Activated T-helper 1 cell treated with anti-CD3 and anti-CD28 coated beads, Interleukin-12 subunit alpha, Interleukin-12 subunit beta, Interleukin-2, Interleukin-4 antibody, amounts not matched to agents 30 ng/mL and 10 ng/mL and 1 ng/mL, durations not matched to agents 14 hours and 24 hours and 36 hours (primary cell): Measurements from ENCODE around the gene LRRTM2. TPM values are rescaled to one million over a fixed set of nuclear protein-coding genes. Genes with fewer than 3 reads are reported as not detected.

ENCODE experiments used
- DNase-seq: peaks from one replicate; pipeline ENCODE4 v3.0.0; 2021; ENCODE audit warnings: low spot score
- H3K27ac Mint-ChIP-seq: one replicate; pipeline ENCODE4 v1.8.0; 2021; ENCODE audit warnings: mild to moderate bottlenecking, mixed read lengths
- H3K27me3 Mint-ChIP-seq: one replicate; pipeline ENCODE4 v1.8.0; 2022; ENCODE audit warnings: mild to moderate bottlenecking, moderate library complexity, mixed read lengths; ENCODE audit not compliant: insufficient read depth
- H3K36me3 Mint-ChIP-seq: one replicate; pipeline ENCODE4 v1.8.0; 2021; ENCODE audit warnings: low read depth, mixed read lengths
- H3K4me1 Mint-ChIP-seq: one replicate; pipeline ENCODE4 v1.8.0; 2021; ENCODE audit warnings: low read depth, mixed read lengths
- H3K4me3 Mint-ChIP-seq: one replicate; pipeline ENCODE4 v1.8.0; 2021; ENCODE audit warnings: mild to moderate bottlenecking, moderate library complexity, mixed read lengths
- H3K9me3 Mint-ChIP-seq: one replicate; pipeline ENCODE4 v1.8.0; 2021; ENCODE audit warnings: mixed read lengths
- intact Hi-C: fragments of 100-400 bp; cut with micrococcal nuclease; formaldehyde crosslinking; loops from one replicate; pipeline ENCODE4 v1.15.1; 2024
- total RNA-seq: library from RNA; stranded (reverse); gene quantifications from 2 replicates; pipeline ENCODE4 v1.2.3, GENCODE V29; 2022

The LRRTM2 gene
- total RNA-seq, 1 donor from 2014 or later: not detected

DNA sequence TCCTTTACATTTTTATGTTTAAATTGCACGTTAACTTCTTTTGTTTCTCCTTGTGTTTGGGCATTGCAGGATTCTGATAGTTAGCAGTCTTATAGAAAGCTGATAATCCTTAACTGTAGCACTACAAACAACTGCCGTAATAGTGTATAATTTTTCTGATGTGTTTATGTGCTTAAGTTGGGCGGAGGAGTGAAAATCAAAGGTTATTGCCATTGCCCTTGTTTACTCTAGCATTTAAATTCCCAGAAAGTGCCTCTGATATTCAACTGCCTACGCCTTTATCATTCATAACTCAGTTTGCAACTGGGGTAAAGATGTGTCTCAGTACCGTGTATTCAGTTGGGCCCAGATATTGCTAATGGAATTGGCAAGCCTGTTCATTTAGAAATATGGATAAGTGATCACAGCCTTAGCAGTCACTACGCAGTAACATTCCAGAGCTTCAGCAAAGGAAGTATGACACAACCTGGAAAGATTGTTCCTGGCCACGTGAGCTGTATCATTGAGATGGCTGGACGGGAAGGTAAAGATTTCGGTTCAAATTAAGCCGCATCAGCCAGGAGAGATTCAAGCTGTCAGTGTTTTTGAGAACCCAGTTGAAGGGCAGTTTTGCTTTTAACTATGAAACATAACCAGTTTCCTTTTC lies 28.1 kb upstream of the LRRTM2 start:
- Mint-ChIP-seq H3K27me3 (no peaks in the 10 kb centered on the region), H3K27ac (no peak overlapping the region), H3K9me3 (no peaks in the 10 kb centered on the region), H3K4me3 (no peak overlapping the region), H3K36me3 (peaks cover 7% of the 10 kb centered on the region), H3K4me1 (peaks cover 35% of the 10 kb centered on the region)
- intact Hi-C loops: no loop called here
- no peak for DNase-seq

DNA sequence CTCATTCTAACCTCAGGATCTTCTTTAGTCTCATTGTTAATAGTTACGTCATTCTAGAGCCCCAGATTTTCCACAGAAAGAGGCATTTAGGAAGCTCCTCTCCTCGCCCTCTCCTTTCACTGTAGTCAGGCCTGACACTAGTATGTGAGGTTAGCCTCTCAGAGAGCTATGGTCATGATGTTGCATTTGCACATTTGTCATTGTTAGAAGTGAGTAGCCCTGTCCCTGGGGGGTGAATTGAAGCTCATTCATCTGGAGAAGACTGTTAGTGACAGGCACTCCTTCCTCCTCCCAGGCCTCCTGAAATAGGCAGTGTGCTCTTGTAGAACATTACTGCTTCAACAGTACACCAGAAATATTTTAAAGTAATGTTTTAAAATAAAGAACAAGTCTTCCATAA lies 26.6 kb upstream of the LRRTM2 start:
- Mint-ChIP-seq H3K27ac (no peak overlapping the region), H3K9me3 (no peaks in the 10 kb centered on the region), H3K4me1 (peaks cover 35% of the 10 kb centered on the region), H3K27me3 (no peaks in the 10 kb centered on the region), H3K4me3 (no peak overlapping the region), H3K36me3 (peaks cover 7% of the 10 kb centered on the region)
- no peak for DNase-seq
- intact Hi-C loops: no loop called here

DNA sequence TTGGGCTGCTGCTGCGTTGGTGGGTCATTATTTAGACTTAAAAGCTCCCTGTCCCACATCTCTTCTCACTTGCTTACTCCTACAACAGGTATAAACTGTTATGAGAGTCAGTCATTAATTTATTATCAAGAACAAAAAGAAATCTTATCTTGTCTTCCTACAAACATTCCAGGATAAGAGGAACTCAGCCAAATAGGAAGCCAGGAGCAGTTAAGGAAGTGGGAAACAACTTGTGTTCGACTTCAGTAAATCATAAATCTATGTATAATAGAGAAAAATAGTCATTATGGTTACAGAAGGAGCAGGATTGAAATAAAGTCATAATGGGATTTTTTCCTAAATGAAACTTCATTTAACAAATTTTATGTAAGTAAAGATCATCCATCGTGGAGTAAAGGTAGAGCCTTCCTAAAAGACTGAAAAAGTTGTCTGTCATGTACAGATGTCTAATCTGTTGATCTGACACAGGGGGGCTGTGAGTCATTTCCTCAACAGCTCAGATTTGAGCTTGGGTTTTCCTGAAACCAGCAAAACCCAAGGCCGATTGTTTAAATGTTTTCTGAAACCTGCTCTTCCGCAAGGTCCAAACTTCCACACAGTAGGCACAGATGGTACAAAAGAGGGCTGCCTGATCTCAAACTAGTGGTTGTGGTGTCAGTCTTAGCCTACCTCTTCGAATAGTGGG lies 25.3 kb upstream of the LRRTM2 start:
- intact Hi-C loops: no loop called here
- Mint-ChIP-seq H3K9me3 (no peaks in the 10 kb centered on the region), H3K27me3 (peaks cover 6% of the 10 kb centered on the region), H3K4me3 (no peak overlapping the region), H3K4me1 (peaks cover 35% of the 10 kb centered on the region), H3K27ac (no peak overlapping the region), H3K36me3 (peaks cover 7% of the 10 kb centered on the region)
- no peak for DNase-seq

DNA sequence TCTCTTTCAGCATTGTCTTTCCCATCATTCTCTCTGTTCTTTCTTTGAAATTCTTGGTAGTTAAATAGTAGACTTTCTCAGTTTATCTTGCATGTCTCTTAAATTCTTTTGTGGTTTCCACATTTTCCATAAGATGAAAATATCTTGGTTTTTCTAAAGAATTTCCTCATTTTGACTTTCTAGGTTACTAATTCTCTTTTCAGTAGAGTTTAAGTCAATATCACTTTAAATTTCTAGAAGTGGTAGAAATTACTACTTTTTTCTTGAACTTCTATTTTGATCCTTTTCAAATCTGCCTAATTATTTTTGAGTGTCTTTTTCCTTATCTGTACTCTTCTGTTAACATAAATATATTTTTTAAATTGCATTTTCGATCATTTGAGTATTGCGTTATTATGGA lies 23.6 kb upstream of the LRRTM2 start:
- Mint-ChIP-seq H3K4me3 (no peak overlapping the region), H3K27ac (peak overlapping the region; percentile 4), H3K4me1 (peaks cover 35% of the 10 kb centered on the region), H3K9me3 (no peaks in the 10 kb centered on the region), H3K36me3 (peaks cover under 1% of the 10 kb centered on the region), H3K27me3 (peaks cover 8% of the 10 kb centered on the region)
- intact Hi-C loops: no loop called here
- DNase-seq: no peak

DNA sequence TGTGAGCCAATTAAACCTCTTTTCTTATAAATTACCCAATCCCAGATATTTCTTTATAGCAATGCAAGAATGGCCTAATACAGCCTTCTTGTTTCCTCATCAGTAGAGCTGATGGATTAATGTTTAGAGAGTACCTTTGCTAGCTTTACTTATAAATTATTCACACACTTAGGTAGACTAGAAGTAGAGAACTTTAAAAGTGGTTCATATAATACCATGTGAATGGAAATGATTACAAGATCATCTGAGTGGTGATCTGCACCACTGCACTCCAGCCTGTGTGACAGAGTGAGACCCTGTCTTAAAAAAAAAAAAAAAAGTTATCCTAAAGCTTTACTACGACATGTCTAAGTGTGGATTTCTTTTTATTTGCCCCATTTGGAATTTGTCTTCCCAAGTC lies 23.2 kb upstream of the LRRTM2 start:
- Mint-ChIP-seq H3K4me1 (peaks cover 35% of the 10 kb centered on the region), H3K4me3 (no peak overlapping the region), H3K36me3 (no peaks in the 10 kb centered on the region), H3K9me3 (no peaks in the 10 kb centered on the region), H3K27me3 (peaks cover 8% of the 10 kb centered on the region), H3K27ac (peak overlapping the region; percentile 4)
- intact Hi-C loops: no loop called here
- no peak for DNase-seq

DNA sequence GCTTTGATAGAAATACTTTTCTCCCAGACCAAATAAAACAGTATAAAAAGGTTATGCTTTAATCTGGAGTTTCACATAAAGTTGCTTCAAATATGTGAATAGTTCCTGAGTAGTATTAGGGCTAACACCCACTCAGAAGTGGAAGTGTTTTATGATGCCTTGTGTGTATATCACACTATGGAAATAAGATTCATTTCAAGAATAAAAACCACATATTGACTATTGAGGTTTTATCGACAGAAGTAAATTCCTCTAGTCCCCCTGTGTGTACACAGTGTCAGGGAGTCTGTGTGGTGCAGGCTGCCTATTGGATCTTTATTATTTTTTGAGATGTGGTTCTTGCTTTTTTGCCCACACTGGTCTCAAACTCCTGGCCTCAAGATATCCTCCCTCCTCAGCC lies 20.8 kb upstream of the LRRTM2 start:
- Mint-ChIP-seq H3K27ac (no peak overlapping the region), H3K27me3 (peaks cover 8% of the 10 kb centered on the region), H3K4me1 (peaks cover 25% of the 10 kb centered on the region), H3K4me3 (no peak overlapping the region), H3K9me3 (peaks cover 3% of the 10 kb centered on the region), H3K36me3 (peaks cover 4% of the 10 kb centered on the region)
- intact Hi-C loops: no loop called here
- DNase-seq: no peak

DNA sequence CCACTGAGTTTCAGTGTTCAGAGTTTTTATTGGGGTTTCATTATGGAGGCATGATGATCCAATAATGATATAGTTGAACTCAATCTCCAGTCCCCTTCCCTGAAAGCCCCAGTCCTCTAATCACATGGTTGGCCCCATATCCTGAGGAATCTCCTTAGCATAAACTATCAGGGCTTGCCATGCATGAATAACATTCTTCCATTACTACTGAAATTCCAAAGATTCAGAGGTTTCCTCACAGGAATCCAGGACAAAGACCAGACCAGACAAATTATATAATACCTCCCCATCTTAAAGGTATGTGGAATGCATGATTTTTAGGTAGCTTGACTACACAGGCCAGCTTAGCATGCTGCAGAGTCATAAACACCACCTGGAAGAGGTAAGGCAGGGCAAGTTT lies 15.5 kb upstream of the LRRTM2 start:
- Mint-ChIP-seq H3K4me3 (no peak overlapping the region), H3K27me3 (peaks cover 1% of the 10 kb centered on the region), H3K9me3 (peaks cover 19% of the 10 kb centered on the region), H3K27ac (no peak overlapping the region), H3K36me3 (peaks cover 18% of the 10 kb centered on the region), H3K4me1 (no peaks in the 10 kb centered on the region)
- intact Hi-C loops: no loop called here
- DNase-seq: no peak

DNA sequence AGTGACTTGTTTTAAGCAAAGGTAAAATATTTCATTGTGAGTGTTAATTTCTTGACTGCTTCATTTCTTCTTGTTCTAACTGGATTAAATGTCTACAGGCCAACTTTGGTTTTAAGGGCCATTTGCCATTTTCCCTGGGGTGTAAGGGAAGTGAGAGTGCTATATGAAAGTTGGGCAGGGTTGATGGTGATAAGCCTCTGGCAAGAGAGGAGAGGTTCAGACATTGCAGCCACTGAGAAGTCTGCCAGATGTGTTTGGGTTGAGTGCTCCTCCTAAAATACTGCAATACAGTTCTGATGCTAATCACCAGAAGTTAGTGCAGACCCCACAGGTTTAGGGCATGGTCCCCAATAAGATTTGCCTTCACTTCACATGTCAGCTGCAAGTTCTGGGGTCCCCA lies 14.9 kb upstream of the LRRTM2 start:
- Mint-ChIP-seq H3K4me3 (no peak overlapping the region), H3K9me3 (peaks cover 19% of the 10 kb centered on the region), H3K27ac (no peak overlapping the region), H3K36me3 (peaks cover 18% of the 10 kb centered on the region), H3K4me1 (no peaks in the 10 kb centered on the region), H3K27me3 (peaks cover 1% of the 10 kb centered on the region)
- DNase-seq: no peak
- intact Hi-C loops: no loop called here

DNA sequence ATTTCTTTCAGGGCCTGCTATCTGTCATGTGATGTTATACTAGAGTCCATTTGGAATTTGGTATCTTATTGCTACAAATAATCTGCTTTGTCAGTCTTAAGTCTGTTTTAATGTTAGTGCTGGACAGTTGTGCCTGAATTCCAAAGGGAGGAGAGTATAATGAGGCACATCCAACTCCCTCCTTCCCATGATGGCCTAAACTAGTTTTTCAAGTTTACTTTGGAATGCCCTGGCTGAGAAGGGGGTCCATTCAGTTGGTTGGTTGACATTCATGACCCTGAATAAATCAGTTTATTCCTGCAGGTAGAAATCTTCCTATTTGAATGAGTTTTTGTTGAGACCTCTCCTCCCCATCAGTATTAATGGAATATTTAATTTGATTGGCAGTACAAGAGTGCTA lies 9.4 kb upstream of the LRRTM2 start:
- H3K27me3 Mint-ChIP-seq: peaks cover 15% of the 10 kb centered on the region
- no peak overlapping the region for H3K27ac Mint-ChIP-seq
- H3K9me3 Mint-ChIP-seq: peaks cover 4% of the 10 kb centered on the region

DNA sequence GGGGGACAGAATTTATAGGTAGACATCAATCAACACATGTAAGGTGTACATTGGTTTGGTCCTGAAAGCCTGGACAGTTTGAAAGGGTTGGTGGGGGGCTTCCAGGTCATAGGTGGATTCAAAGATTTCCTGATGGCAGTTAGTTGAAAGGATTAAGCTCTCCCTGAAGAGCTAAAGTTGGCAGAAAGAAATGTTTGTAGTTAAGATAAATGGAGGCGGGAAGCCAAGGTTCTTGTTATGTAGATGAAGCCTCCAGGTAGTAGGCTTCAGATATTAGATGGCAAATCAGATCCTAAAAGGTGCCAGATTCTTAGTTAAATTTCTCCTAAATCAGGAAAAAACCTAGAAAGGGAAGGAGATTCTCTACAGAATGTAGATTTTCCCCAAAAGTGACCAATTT lies 9.0 kb upstream of the LRRTM2 start:
- Mint-ChIP-seq H3K27me3 (peaks cover 15% of the 10 kb centered on the region), H3K9me3 (peaks cover 3% of the 10 kb centered on the region), H3K36me3 (peaks cover 9% of the 10 kb centered on the region), H3K27ac (no peak overlapping the region), H3K4me3 (no peak overlapping the region), H3K4me1 (no peaks in the 10 kb centered on the region)
- no peak for DNase-seq
- intact Hi-C loops: no loop called here

More for the DNA sequence above, 9.4 kb upstream of the LRRTM2 start:
- no peaks in the 10 kb centered on the region for H3K4me1 Mint-ChIP-seq
- peaks cover 9% of the 10 kb centered on the region for H3K36me3 Mint-ChIP-seq
- H3K4me3 Mint-ChIP-seq: no peak overlapping the region
- intact Hi-C loops: no loop called here
- DNase-seq: no peak

DNA sequence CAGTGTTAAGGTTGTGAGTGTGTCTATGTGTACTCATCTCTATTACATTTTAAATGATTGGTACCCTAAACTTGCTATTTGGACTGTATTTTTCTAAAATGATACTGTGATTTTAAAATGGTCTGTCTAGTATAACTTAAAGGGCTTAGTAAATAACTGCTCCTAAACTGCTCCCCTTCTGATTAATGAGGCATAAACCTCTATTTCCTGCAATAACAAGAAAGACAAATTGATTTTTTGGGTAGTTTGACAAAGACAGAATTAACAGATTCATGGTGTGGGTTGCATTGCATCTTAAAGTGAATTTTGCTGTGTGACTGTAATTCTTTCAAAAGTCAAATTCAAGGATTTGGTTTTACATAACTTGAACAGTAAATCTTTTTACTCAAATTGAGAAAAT lies 8.1 kb upstream of the LRRTM2 start:
- Mint-ChIP-seq H3K4me3 (no peak overlapping the region), H3K4me1 (no peaks in the 10 kb centered on the region), H3K27me3 (peaks cover 15% of the 10 kb centered on the region), H3K27ac (no peak overlapping the region), H3K9me3 (no peaks in the 10 kb centered on the region), H3K36me3 (peaks cover 5% of the 10 kb centered on the region)
- no peak for DNase-seq
- intact Hi-C loops: no loop called here

DNA sequence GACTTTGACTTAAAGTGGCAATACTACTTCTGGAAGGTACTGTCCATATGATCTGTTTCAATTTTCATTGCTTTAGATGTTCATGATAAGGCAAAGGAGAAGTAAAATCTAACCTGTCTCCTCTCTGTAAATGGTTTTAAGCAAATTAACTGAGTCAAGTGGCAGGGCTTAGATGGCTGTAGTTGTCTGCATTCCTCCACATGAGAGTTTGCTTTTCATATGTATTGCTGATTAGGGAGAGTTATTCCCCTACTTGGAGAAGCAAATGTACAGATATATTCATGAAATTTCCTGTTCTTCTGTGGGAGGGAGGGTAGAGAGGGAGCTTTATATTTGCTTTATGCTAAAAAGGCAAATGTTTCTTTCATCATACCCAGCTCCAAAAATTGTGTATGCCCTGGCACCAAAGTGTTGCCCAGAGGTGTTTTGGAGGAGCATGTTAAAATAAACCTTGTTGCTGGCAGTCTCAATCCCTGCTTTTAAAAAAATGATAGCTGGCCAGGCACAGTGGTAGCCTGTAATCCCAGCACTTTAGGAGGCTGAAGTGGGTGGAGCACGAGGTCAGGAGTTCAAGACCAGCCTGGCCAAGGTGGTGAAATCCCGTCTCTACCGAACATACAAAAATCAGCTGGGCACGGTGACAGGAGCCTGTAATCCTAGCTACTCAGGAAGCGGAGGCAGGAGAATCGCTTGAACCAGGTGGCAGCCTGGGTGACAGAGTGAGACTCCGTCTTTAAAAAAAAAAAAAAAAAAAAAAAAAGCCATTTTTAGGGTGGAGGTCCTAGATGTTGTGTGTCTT lies 3.5 kb upstream of the LRRTM2 start:
- Mint-ChIP-seq H3K4me3 (no peak overlapping the region), H3K27me3 (peaks cover 18% of the 10 kb centered on the region), H3K9me3 (peaks cover 5% of the 10 kb centered on the region), H3K27ac (no peak overlapping the region), H3K4me1 (no peaks in the 10 kb centered on the region), H3K36me3 (no peaks in the 10 kb centered on the region)
- intact Hi-C loops: no loop called here
- no peak for DNase-seq

DNA sequence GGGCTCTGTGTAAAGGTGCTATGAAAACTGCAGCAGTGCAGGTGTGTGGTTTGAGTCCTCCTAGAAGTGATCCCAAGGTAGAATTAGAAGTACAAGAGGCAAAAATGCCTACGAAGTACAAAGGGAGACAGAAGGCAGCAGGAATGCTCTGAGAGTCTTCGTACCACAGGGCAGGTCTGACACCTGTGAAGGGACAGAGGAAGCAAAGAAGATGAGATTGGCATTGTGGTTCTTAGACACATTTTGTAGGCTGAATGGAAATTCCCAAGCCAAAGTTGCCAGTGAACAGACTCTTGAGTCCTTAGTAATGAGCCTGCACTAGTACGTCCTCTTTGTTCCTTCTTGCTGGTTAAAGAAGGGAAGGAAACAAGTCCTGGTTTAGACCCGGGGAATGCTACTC lies 1.7 kb upstream of the LRRTM2 start:
- Mint-ChIP-seq H3K27ac (no peak overlapping the region), H3K27me3 (peaks cover 15% of the 10 kb centered on the region), H3K9me3 (peaks cover 5% of the 10 kb centered on the region), H3K4me3 (no peak overlapping the region), H3K4me1 (no peaks in the 10 kb centered on the region), H3K36me3 (no peaks in the 10 kb centered on the region)
- intact Hi-C loops: no loop called here
- no peak for DNase-seq
